ENCODE data around the gene DHPS. TPM values are rescaled to one million over a fixed set of nuclear protein-coding genes. Genes with fewer than 3 reads are reported as not detected.
"Not testable (repeated sequence)": the region's sequence is repeated elsewhere in the genome, so short reads cannot be mapped to it uniquely, and the experiment has no call there.

Gene DHPS
- total RNA-seq, 3 donors from 2014 or later, result 86.6 to 117 (median 91.4) TPM

DNA sequence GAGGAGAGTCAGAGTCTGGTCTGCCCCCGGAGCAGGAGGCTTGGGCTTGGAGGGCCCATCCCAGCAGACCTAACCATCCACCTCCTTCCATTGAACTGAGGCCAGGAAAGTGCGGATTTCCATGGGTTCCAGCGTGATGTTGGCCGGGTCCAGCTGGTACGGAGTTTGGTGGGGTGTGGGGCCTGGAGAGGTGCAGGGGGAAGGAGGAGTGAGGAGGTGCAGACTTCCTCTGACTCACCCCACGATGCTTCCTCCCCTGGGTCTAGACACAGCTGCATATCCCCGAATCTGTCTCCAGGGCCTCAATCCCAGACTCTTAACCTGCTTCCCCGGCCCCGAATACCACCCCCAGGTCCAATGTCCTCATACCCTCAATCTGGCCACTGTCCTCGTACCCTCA lies 35.1 kb downstream of the DHPS start:
- no peaks in the 10 kb centered on the region for H3K27me3 ChIP-seq
- DNase-seq (ENCODE audit: low spot score in 2 of 2), result no peak
- no peak overlapping the region for H3K4me3 ChIP-seq
- intact Hi-C loops (cut with DNase I; ENCODE audit: low total_unique reads), result no loop called here
- H3K36me3 ChIP-seq, result no peaks in the 10 kb centered on the region
- H3K9me3 ChIP-seq, result no peaks in the 10 kb centered on the region
- H3K4me1 ChIP-seq, result peaks cover 0 to 8% of the 10 kb centered on the region in 2 donors
- TF ChIP-seq, protein P1, sequence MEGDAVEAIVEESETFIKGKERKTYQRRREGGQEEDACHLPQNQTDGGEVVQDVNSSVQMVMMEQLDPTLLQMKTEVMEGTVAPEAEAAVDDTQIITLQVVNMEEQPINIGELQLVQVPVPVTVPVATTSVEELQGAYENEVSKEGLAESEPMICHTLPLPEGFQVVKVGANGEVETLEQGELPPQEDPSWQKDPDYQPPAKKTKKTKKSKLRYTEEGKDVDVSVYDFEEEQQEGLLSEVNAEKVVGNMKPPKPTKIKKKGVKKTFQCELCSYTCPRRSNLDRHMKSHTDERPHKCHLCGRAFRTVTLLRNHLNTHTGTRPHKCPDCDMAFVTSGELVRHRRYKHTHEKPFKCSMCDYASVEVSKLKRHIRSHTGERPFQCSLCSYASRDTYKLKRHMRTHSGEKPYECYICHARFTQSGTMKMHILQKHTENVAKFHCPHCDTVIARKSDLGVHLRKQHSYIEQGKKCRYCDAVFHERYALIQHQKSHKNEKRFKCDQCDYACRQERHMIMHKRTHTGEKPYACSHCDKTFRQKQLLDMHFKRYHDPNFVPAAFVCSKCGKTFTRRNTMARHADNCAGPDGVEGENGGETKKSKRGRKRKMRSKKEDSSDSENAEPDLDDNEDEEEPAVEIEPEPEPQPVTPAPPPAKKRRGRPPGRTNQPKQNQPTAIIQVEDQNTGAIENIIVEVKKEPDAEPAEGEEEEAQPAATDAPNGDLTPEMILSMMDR (IDR thresholded peaks at IDR 0.05), result no peak
- TF ChIP-seq POLR2A (IDR thresholded peaks at IDR 0.05) (no peak), POLR2AphosphoS5 (IDR thresholded peaks at IDR 0.05) (no peak)
- no peak overlapping the region for H3K27ac ChIP-seq

DNA sequence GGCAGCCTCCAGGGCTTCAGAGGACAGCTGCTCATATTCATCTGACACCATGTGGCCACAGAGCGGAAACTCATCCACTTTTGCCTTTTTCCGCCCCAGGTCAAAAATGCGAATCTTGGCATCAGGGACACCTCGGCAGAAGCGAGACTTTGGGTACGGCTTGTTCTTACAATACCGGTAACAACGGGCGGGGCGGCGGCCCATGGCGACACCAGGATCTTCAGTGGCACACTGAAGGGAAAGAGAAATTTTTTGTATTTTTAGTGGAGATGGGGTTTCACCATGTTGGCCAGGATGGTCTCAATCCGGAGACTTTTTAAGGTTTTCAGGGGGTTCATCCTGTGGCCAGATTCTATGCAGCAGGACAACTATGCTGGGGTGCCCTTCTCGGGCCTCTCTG lies 38.0 kb downstream of the DHPS start:
- not testable (repeated sequence) for H3K27ac ChIP-seq; H3K36me3 ChIP-seq; H3K27me3 ChIP-seq; DNase-seq (ENCODE audit: low spot score in 2 of 2); H3K9me3 ChIP-seq; H3K4me3 ChIP-seq; H3K4me1 ChIP-seq
- intact Hi-C loops (cut with DNase I; ENCODE audit: low total_unique reads), result loop anchor here (5.0 kb wide), 1 partner anchor 876 kb away; the partner anchor contains the start of gene ZNF441

DNA sequence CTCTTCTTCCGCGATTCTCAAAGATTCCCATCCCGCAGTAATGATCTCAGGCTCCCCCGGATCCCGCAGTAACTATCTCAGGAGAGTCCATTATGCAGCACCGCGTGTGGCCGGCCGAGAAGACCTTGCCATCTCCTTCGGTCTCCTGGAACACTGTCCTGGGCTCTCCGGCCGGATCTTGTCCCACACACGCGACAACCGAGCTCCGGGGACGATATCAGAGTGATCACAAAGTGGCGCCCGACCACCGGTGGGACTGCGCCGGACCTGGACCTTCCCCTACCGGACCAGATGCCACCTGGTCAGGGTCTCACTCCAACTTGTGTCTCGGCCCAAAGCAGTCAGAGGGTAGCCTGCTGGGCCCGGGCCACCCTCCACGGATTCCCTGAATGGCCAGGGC lies 39.2 kb downstream of the DHPS start:
- H3K27me3 ChIP-seq, result no peaks in the 10 kb centered on the region
- no peaks in the 10 kb centered on the region for H3K9me3 ChIP-seq
- H3K4me3 ChIP-seq, result no peak overlapping the region
- intact Hi-C loops (cut with DNase I; ENCODE audit: low total_unique reads), result loop anchor here (5.0 kb wide), 1 partner anchor 875 kb away; the partner anchor contains the start of gene ZNF441
- DNase-seq (ENCODE audit: low spot score in 2 of 2), result no peak
- H3K4me1 ChIP-seq, result no peaks in the 10 kb centered on the region
- TF ChIP-seq POLR2A (IDR thresholded peaks at IDR 0.05) (no peak), POLR2AphosphoS5 (IDR thresholded peaks at IDR 0.05) (no peak)
- TF ChIP-seq, protein P1 (IDR thresholded peaks at IDR 0.05), result no peak
- no peaks in the 10 kb centered on the region for H3K36me3 ChIP-seq
- no peak overlapping the region for H3K27ac ChIP-seq

DNA sequence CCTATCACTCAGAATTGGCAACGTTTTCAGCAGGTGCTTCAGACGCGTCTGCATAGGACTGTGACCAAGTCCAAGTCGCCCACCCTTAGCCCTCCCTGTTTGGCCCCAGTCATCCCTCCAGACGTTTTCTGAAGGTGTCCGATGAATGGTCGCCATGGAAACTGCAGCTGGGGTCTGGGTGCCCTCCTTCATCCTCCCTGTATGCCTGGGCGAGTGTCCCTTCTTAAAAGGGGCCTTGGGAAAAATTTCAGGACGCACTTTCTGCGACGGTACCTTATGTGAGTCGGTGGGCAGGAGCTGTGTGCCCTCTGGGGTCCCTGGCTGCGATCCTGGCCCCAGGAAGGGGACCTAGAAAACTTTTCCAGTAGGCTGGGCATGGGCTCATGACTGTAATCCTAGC lies 40.2 kb downstream of the DHPS start:
- TF ChIP-seq POLR2A (IDR thresholded peaks at IDR 0.05) (no peak), POLR2AphosphoS5 (IDR thresholded peaks at IDR 0.05) (no peak)
- no peak overlapping the region for H3K27ac ChIP-seq
- no peaks in the 10 kb centered on the region for H3K4me1 ChIP-seq
- H3K27me3 ChIP-seq, result no peaks in the 10 kb centered on the region
- no peak overlapping the region for H3K4me3 ChIP-seq
- no peaks in the 10 kb centered on the region for H3K36me3 ChIP-seq
- intact Hi-C loops (cut with DNase I; ENCODE audit: low total_unique reads), result loop anchor here (5.0 kb wide), 1 partner anchor 874 kb away; the partner anchor contains the start of gene ZNF441
- no peaks in the 10 kb centered on the region for H3K9me3 ChIP-seq
- no peak for DNase-seq (ENCODE audit: low spot score in 2 of 2)

DNA sequence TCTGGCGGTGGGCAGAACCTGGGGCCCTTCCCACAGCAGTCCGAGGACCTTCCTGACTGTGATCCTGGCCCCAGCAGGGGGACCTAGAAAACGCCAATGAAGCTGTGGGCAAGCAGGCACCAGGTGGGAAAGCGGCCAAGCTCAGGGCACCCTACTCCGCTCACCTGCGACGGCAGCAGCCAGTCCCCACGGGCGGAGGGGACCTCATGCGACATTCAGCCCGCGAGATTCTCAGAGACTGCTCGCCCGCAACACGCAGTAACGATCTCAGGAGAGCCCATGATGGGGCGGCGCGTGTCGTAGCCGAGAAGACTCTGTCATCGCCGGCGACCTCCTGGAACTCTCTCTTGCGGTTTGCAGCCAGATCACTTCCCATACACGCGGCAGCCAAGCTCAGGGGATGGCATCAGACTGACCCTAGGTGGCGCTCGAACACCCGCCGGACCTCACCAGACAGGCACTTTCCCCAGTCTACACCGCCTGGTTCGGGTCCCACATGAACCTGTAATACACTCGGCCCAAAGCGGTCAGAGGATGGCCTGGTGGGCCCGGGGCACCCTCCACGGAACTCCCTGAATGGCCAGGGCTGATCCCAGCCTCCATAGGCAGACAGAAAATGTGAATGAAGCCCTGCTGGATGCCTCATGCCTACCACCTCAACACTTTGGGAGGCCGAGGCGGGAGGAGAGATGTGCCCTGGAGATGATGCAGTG lies 41.6 kb downstream of the DHPS start:
- Histone ChIP-seq H3K9me3 (no peaks in the 10 kb centered on the region), H3K27ac (peak overlapping the region in 1 of 2 donors; percentile 7), H3K4me3 (peak overlapping the region in 2 of 3 donors; percentile 24 to 62), H3K27me3 (no peaks in the 10 kb centered on the region), H3K4me1 (no peaks in the 10 kb centered on the region), H3K36me3 (no peaks in the 10 kb centered on the region)
- peak; percentile 64 to 80 for DNase-seq (ENCODE audit: low spot score in 2 of 2)
- intact Hi-C loops (cut with DNase I; ENCODE audit: low total_unique reads), result loop anchor here (5.0 kb wide), 1 partner anchor 873 kb away; the partner anchor contains the start of gene ZNF441
- TF ChIP-seq POLR2A (IDR thresholded peaks at IDR 0.05), result no peak
- peak in 1 of 3 donors; percentile 17 for TF ChIP-seq POLR2AphosphoS5 (IDR thresholded peaks at IDR 0.05)
- TF ChIP-seq, protein P1 (IDR thresholded peaks at IDR 0.05), result peak; percentile 27 to 66 (median 55)

DNA sequence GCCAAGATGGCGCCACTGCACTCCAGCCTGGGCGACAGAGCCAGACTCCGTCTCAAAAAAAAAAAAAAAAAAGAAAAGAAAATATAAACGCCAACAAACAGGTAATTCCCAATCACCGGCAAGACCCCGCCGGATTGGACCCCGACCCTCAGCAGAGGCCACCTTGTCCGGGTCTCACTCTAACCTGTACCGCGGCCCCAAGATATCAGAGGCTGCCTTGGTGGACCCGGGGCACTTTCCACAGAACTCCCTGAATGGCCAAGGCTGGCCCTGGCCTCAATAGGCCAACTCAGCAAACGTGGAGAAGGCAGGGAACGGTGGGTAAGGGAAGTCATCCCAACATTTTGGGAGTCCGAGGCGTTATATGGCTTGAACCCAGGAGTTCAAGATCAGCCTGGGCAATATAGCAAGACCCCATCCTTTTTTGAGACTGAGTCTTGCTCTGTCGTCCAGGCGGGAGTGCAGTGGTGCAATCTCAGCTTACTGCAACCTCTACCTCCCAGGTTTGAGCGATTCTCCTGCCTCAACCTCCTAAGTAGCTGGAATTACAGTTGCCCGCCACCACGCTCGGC lies 43.0 kb downstream of the DHPS start:
- intact Hi-C loops (cut with DNase I; ENCODE audit: low total_unique reads), result no loop called here
- no peak for DNase-seq (ENCODE audit: low spot score in 2 of 2)
- no peaks in the 10 kb centered on the region for H3K4me1 ChIP-seq

More for the DNA sequence above, 43.0 kb downstream of the DHPS start:
- no peaks in the 10 kb centered on the region for H3K36me3 ChIP-seq
- no peaks in the 10 kb centered on the region for H3K27me3 ChIP-seq
- H3K9me3 ChIP-seq, result no peaks in the 10 kb centered on the region
- no peak overlapping the region for H3K4me3 ChIP-seq
- TF ChIP-seq POLR2AphosphoS5 (IDR thresholded peaks at IDR 0.05) (no peak), POLR2A (IDR thresholded peaks at IDR 0.05) (no peak)
- TF ChIP-seq, protein P1 (IDR thresholded peaks at IDR 0.05), result no peak
- H3K27ac ChIP-seq, result no peak overlapping the region

Data from breast epithelium (tissue), 4 donors.